ENCODE measurements around the gene NAA80. TPM values are rescaled to one million over a fixed set of nuclear protein-coding genes. Genes with fewer than 3 reads are reported as not detected.

NAA80 gene
- total and polyA plus RNA-seq, 2 of the 13 experiments (the other 11 are each of a cell fraction or from before 2014, with no cell fraction given): 3.4 to 8.7 TPM

DNA sequence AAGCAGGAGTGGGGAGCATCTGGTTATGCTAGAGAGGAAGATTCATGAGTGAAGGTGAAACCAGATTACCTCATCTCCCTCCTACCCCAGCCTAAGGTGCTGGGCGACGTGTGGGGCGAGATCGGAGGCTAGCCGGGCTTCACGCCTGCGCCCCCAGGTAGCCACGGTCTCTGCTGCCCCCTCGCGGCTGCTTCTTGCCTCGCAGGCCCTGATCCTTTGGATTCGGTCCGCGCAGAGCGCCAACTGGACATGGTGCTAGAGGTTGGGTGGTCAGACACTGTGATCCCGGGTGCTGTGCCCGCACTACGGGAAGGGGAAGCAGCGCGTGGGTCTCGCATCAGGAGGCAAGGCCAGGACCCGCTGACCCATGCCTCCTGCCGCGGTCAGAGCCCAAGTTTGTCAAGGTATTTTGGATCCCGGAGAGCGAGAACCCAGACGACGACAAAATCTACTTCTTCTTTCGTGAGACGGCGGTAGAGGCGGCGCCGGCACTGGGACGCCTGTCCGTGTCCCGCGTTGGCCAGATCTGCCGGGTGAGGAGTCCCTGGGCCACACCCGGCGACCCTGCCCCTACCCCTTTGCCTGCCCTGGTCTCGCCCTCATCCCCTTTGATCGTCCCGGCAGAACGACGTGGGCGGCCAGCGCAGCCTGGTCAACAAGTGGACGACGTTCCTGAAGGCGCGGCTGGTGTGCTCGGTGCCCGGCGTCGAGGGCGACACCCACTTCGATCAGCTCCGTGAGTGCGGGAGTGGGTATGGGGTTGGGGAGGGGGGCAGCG, 26.1 kb downstream of the NAA80 start (continued):
- TF ChIP-seq, protein P1, sequence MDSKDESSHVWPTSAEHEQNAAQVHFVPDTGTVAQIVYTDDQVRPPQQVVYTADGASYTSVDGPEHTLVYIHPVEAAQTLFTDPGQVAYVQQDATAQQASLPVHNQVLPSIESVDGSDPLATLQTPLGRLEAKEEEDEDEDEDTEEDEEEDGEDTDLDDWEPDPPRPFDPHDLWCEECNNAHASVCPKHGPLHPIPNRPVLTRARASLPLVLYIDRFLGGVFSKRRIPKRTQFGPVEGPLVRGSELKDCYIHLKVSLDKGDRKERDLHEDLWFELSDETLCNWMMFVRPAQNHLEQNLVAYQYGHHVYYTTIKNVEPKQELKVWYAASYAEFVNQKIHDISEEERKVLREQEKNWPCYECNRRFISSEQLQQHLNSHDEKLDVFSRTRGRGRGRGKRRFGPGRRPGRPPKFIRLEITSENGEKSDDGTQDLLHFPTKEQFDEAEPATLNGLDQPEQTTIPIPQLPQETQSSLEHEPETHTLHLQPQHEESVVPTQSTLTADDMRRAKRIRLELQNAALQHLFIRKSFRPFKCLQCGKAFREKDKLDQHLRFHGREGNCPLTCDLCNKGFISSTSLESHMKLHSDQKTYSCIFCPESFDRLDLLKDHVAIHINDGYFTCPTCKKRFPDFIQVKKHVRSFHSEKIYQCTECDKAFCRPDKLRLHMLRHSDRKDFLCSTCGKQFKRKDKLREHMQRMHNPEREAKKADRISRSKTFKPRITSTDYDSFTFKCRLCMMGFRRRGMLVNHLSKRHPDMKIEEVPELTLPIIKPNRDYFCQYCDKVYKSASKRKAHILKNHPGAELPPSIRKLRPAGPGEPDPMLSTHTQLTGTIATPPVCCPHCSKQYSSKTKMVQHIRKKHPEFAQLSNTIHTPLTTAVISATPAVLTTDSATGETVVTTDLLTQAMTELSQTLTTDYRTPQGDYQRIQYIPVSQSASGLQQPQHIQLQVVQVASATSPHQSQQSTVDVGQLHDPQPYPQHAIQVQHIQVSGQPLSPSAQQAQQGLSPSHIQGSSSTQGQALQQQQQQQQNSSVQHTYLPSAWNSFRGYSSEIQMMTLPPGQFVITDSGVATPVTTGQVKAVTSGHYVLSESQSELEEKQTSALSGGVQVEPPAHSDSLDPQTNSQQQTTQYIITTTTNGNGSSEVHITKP (CRISPR knock-in tag; IDR thresholded peaks at IDR 0.05; ENCODE audit: low read depth): peak; percentile 52; the same call in 1 of the 2 replicates
- TF ChIP-seq ZNF121 (CRISPR knock-in tag; IDR thresholded peaks at IDR 0.05) (no peak), HDAC1 (CRISPR knock-in tag; IDR thresholded peaks at IDR 0.05) (peak; percentile 57), SP1 (IDR thresholded peaks at IDR 0.05) (no peak), SP1 (CRISPR knock-in tag; IDR thresholded peaks at IDR 0.05) (peak; percentile 40; the same call in 1 of the 2 replicates), SMAD1 (CRISPR knock-in tag; IDR thresholded peaks at IDR 0.05; ENCODE audit: borderline replicate concordance, low read depth) (peak; percentile 59; the same call in 1 of the 2 replicates), ZNF335 (CRISPR knock-in tag; IDR thresholded peaks at IDR 0.05) (0 out of 2 replicates have a peak, but pooled peaks have one; percentile 41), NR3C1 (CRISPR knock-in tag; IDR thresholded peaks at IDR 0.05) (no peak), CBX5 (CRISPR knock-in tag; IDR thresholded peaks at IDR 0.05; ENCODE audit: borderline replicate concordance) (no peak), ZNF598 (CRISPR knock-in tag; IDR thresholded peaks at IDR 0.05; ENCODE audit: borderline replicate concordance) (no peak; the same call in 1 of the 2 replicates), ZNF550 (CRISPR knock-in tag; IDR thresholded peaks at IDR 0.05; ENCODE audit: borderline replicate concordance) (no peak), ZNF569 (CRISPR knock-in tag; IDR thresholded peaks at IDR 0.05; ENCODE audit: borderline replicate concordance) (no peak)
- TF ChIP-seq, protein P2, sequence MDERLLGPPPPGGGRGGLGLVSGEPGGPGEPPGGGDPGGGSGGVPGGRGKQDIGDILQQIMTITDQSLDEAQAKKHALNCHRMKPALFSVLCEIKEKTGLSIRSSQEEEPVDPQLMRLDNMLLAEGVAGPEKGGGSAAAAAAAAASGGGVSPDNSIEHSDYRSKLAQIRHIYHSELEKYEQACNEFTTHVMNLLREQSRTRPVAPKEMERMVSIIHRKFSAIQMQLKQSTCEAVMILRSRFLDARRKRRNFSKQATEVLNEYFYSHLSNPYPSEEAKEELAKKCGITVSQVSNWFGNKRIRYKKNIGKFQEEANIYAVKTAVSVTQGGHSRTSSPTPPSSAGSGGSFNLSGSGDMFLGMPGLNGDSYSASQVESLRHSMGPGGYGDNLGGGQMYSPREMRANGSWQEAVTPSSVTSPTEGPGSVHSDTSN (CRISPR knock-in tag; IDR thresholded peaks at IDR 0.05): no peak
- TF ChIP-seq, protein P3, sequence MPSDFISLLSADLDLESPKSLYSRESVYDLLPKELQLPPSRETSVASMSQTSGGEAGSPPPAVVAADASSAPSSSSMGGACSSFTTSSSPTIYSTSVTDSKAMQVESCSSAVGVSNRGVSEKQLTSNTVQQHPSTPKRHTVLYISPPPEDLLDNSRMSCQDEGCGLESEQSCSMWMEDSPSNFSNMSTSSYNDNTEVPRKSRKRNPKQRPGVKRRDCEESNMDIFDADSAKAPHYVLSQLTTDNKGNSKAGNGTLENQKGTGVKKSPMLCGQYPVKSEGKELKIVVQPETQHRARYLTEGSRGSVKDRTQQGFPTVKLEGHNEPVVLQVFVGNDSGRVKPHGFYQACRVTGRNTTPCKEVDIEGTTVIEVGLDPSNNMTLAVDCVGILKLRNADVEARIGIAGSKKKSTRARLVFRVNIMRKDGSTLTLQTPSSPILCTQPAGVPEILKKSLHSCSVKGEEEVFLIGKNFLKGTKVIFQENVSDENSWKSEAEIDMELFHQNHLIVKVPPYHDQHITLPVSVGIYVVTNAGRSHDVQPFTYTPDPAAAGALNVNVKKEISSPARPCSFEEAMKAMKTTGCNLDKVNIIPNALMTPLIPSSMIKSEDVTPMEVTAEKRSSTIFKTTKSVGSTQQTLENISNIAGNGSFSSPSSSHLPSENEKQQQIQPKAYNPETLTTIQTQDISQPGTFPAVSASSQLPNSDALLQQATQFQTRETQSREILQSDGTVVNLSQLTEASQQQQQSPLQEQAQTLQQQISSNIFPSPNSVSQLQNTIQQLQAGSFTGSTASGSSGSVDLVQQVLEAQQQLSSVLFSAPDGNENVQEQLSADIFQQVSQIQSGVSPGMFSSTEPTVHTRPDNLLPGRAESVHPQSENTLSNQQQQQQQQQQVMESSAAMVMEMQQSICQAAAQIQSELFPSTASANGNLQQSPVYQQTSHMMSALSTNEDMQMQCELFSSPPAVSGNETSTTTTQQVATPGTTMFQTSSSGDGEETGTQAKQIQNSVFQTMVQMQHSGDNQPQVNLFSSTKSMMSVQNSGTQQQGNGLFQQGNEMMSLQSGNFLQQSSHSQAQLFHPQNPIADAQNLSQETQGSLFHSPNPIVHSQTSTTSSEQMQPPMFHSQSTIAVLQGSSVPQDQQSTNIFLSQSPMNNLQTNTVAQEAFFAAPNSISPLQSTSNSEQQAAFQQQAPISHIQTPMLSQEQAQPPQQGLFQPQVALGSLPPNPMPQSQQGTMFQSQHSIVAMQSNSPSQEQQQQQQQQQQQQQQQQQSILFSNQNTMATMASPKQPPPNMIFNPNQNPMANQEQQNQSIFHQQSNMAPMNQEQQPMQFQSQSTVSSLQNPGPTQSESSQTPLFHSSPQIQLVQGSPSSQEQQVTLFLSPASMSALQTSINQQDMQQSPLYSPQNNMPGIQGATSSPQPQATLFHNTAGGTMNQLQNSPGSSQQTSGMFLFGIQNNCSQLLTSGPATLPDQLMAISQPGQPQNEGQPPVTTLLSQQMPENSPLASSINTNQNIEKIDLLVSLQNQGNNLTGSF (CRISPR knock-in tag; IDR thresholded peaks at IDR 0.05): no peak
- TF ChIP-seq, protein P4, sequence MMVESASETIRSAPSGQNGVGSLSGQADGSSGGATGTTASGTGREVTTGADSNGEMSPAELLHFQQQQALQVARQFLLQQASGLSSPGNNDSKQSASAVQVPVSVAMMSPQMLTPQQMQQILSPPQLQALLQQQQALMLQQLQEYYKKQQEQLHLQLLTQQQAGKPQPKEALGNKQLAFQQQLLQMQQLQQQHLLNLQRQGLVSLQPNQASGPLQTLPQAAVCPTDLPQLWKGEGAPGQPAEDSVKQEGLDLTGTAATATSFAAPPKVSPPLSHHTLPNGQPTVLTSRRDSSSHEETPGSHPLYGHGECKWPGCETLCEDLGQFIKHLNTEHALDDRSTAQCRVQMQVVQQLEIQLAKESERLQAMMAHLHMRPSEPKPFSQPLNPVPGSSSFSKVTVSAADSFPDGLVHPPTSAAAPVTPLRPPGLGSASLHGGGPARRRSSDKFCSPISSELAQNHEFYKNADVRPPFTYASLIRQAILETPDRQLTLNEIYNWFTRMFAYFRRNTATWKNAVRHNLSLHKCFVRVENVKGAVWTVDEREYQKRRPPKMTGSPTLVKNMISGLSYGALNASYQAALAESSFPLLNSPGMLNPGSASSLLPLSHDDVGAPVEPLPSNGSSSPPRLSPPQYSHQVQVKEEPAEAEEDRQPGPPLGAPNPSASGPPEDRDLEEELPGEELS (CRISPR knock-in tag; IDR thresholded peaks at IDR 0.05): no peak
